ENCODE data around the gene LINC00305. TPM values are rescaled to one million over a fixed set of nuclear protein-coding genes. Genes with fewer than 3 reads are reported as not detected.

LINC00305 gene
- not detected for polyA plus RNA-seq (ENCODE audit: insufficient read length in 10 of 10)
- long read RNA-seq, donor 1 = 0 reads
- long read RNA-seq, donor 2 = 0 reads
- long read RNA-seq, donor 3 = 0 reads
- long read RNA-seq, donor 4 = 0 reads
- long read RNA-seq, donor 5 = 0 reads
- long read RNA-seq, donor 6 = 0 reads
- long read RNA-seq, donor 7 = 0 reads
- long read RNA-seq, donor 8 = 0 reads
- long read RNA-seq, donor 9 = 0 reads

- DNase-seq = no peak
These were observed at the start of gene LINC00305 for GRCh38 chr18:64148988-64149387. Gene LINC00305 (minus strand): TSS chr18:64149088.

DNA sequence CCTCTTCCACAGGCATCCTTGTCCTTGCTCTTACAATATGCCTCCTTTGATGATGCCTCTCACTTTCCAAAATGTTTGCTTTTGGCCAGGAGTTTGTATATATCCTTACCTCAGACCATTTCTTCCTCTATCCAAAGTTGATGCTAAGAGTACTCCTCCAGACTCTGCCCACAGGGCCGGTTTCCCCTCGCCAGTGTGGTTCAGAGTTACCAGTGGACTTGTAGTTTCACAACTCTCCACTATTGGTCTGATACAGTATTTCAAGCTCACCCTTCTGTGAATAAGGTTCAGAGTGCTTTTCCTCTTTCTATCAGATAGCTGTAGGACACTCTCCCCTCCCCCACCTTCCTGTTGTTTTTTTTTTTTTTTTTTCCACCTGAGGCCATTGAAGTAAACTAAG is 42.2 kb upstream of the LINC00305 start:
- no peak for DNase-seq

- DNase-seq = peak in 2 of 3 donors; percentile 37 to 72
These were observed 37.1 kb upstream of the LINC00305 start for GRCh38 chr18:64185987-64186386.

DNA sequence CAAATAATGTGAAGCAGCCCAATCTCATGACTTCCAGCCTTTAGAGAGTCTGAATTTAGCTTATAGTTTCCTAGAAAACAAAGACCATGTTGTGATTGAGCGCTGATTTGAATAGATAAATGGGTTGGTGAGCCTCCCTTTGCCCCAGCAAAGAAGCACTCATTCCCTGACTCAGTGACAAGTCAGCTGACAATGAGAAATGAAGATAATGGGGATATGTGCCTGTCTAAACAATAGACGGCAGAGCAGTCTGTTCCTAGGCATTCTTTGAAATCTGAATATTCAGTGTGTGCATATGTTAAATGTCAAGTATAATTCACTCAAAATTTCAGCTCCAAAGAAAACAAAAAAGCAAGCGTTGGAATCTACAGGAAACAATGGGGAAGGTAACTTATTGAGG is 34.8 kb upstream of the LINC00305 start:
- DNase-seq = no peak

- no peak for DNase-seq
These were observed 31.7 kb upstream of the LINC00305 start for GRCh38 chr18:64180617-64181016.

DNA sequence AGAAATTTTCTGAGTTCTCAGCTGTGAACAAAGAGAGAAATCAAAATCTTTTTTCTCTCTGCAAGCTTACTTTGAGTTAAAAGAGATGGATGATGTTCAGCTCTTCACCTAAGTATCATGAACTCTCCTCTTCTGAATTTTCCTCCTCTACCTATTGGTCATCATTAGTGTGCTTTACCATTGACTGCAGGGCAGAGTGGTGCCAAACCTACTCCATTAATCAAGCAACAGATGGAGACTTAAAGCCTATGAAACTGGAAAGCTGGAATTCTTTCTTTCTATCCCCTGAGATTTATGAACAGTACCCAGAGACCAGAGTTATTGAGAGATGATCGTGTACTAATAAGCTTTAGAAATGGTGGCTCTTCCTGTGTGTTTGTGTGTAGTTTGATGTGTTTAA is 31.3 kb upstream of the LINC00305 start:
- DNase-seq = no peak

DNA sequence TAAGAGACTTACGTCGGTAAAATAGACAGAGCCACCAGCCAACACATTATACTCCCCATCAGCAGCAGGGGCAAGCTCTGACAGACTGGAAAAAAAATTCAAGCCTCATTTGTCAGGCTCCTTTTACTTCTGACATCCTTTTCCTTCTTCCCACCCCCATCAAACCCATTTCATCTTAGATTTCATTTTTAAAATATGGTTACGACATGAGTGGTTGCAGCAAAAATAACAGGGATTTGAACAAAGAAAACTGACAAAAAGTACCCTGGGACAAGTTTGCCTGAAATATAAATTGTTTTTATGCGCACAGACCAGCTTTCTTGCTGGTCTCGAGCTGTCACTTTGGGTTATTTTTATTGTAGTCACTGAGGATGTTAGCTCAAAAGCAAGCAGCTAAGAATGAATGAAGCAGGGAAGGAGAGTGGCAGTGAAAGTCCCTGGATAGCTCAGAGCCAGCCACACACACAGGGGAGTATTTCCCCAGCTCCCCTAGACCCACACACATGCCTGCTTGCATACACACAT is 30.7 kb upstream of the LINC00305 start:
- no peak for DNase-seq

DNA sequence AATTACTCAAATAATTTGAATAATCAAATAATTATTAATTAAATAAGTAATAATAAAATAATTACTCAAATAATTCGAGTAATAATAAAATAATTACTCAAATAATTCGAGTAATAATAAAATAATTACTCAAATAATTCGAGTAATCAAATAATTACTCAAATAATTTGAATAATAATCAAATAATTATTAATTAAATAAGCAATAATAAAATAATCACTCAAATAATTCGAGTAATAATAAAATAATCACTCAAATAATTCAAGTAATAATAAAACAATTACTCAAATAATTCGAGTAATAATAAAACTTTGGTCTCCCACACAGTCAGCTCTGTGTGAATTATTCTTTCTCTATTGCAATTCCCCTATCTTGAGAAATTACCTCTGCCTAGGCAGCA is 30.0 kb upstream of the LINC00305 start:
- DNase-seq = no peak

DNA sequence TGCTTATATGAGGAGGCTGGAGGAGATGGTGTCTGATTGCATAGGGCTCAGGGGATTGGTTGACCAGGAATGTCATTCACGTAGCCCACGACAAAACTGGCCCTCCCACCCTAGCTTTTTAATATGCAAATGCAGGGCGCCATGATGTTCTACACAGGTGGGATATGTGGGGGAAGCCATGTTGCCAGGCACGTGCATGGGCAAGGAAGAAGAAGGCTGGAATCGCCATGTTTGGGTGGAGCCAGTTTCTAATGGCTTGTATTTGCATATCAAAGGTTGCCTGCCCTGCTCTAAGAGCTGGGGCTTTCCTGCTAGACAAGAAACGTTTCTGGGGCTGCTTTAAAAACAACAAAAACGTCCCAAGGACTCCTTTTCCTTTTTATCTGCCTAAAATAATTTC is 26.5 kb upstream of the LINC00305 start:
- DNase-seq = no peak

GRCh38 chr18:64171576-64171975 is 22.7 kb upstream of the LINC00305 start:
- no peak for DNase-seq

DNA sequence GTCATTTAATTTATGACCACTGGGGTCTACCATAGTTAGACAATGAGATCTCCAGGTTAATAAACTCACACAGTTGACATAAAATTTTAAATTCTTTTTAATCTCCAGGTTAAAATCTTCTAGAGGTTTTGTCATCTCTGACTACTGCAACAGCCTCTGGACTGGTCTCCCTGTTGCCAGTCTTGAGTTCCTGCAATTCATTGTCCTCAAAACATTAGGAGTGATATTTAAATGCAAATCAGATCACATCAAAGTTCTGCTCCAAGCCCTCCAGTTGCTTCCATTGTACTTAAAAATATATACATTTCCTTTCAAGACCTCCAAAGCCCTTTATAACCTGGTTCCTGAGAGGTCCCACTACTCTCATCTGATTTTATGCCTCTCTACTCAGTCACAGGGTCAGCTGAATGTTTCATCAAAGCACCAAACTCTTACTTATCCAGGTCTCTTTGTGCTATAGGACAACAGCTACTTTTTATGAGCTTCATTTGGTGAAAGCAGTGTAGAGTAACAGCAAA is 18.6 kb upstream of the LINC00305 start:
- DNase-seq = no peak

GRCh38 chr18:64165906-64166305 is 17.0 kb upstream of the LINC00305 start:
- DNase-seq = peak; percentile 9 to 74 (median 37)

GRCh38 chr18:64164883-64165282 is 16.0 kb upstream of the LINC00305 start:
- no peak for DNase-seq

DNA sequence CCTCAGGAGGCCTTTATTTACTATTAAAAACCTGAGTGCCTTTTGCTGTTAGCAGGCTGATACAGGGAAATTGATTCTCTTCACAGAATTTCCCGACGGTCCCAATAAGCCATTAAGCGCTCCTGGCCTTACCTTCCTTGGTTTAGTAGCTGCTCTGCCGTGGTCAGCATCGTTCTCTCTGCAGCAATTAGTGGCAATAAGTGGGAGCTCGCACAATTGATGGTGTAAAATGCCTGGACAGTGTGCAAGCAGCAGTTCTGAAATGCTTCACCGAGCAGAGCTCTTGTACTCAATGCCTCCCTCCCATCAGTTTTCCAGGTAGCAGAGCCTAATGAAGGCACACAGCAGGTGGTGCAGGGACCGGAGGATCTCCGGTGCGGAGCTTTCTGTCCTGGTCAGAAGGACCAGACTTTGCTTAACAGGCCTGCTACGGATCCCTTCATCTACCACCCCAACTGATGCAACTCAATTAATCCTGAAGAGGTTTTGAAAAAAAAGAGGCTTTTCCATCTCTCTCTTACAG is 1.1 kb upstream of the LINC00305 start:
- no peak for DNase-seq

DNA sequence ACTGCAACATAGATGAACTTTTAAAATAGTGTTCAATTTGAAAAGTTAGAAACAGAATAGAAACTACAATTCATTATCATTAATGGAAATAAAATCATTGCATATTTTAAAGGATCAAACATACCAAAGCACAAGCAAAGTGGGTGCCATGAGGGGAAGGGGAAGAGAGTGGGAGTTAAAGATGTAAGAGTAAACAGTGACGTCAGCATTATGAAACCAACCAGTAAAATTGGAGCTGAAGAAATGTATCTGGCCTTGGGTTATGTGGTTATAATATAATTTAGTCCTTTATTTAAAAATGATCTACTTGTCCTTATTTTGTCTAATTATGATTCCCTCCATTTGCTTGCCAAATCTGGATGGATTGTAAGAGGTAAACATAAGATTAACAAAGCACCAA is 6.0 kb downstream of the LINC00305 start:
- no peak for DNase-seq

GRCh38 chr18:64137914-64138313 is 11.0 kb downstream of the LINC00305 start:
- DNase-seq = no peak

DNA sequence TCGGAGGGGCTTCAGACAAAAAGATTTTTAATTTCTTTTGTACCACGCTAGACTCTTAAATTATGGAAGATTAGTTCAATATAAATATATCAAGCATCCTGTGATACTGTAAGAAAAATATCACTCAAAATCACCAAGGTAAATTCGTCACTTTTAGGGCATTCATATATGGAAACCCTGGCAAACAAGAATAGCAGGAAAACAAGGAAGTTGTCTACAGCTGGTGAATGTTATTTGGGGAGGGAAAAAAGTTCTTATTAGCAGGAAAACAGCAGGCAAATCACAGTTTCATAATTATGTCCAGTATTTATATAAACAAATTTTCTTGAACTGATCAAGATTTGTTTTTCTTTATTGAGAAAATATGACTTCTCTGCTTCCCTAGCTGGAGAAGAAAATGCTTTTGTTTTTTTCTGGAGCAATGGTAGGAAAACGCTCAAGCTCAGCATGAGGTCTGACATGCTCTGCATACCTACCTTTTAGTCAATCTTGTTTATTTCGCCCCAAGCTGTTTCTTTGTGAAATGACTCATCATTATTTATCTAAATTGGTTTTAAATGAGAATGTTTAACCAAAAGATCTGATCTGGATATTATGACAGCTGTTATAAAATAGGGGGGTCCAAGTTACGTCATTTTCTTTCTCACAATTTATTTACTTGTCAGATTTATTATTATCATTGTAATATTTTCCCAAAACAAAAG is 14.7 kb downstream of the LINC00305 start:
- DNase-seq = no peak

DNA sequence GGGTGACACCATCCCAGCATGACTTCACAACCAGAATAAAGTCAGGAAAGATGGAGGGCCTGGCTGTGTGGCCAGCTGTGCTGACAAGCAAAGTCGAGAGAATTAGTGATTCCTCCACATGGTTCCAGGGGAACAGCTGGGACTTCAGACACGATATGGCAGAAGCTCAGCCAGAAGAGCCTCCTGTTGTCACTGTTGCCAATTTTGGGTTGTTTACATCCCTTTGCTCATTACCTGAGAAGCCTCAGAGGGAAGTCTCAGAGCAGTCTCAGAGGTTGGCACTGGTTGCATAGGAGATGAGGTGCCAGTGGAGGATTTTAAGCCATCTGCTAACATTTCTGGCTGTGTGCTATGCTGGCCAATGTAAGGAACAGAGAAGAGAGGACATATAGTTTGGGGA is 16.0 kb downstream of the LINC00305 start:
- DNase-seq = no peak

DNA sequence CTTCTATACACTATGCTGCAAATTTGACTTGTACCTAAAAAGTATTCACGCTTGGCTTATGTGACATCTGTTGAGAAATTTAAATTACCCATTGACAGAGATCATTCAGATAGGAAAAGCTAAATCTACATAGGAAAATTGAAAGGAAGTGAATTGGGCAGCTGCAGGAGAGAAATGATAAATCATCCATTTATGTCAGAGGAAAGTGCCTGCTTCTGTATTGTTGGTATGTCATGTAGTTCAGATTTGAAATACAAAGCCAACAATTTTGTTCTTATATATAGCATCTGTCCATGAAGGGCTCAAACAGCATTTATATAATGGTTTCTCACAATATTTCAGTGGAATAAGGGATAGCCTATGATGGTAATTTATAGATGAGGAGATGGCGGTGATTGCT is 17.6 kb downstream of the LINC00305 start:
- no peak for DNase-seq

DNA sequence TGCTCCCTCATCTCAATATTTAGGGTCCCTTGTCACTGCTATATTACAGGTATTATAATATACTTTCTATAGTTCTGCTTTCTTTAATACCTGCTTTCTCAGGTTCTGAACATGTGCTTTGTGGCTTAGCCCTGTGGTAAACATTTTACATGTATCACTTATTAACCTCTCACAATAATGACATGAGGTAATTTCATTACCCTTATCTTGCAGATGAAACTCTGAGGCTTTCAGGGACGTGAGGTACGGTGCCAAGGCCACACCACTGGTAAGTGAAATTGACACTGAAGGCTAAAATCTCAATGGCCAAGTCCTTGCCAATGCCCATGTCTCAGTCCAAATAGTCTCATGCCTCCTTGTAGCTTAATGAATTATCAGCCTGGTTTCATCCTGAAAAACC is 21.7 kb downstream of the LINC00305 start:
- DNase-seq = no peak

DNA sequence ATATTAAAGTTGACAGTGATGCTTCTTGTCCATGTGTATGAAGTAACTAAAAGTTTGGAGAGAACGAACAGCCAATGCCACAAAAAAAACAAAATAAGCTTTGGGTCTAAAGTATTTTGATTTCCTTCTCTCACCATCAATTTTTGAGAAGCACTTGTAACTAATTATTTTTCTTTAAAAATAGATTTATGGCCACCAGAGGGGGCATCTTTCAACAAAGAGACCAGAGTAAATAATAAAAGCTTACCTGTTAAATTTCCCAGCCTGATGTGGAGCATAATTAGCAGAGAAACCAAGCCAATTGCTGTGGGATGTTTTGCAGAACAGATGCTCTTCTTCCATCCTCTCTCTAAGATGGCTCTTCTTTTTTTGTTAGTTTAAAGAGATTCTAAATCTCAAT is 29.0 kb downstream of the LINC00305 start:
- DNase-seq = no peak

GRCh38 chr18:64118406-64118805 is 30.5 kb downstream of the LINC00305 start:
- DNase-seq = no peak

DNA sequence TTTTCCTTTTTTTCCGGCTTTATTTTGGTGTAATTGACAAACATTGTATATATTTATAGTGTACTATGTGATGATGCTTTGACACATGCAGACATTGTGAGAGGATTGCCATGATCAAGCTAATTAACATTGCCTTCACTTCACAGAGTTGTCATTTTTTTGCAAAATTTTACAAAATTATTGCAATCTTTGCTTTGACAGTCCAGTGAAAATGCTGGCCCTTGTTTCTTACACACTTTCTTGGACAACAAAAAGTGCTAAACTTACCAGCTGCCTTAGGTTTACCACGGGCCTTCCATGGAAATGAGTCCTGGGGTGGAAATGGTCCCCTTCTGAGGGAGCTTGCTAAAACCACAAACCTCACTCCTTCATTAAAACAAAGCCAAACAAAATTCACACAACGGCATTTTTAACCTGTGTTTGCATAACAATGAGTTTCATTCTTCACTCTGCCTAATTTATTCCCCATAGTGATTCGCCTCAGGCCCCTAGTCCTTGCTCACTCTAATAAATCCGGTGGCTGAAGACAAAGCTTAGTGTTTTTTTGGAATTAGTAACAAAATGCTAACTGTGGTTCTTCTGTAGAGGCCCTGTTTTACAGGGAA is 32.2 kb downstream of the LINC00305 start:
- no peak for DNase-seq

Measured in muscle of back (tissue), 13 donors.